AG04450 (cell line): ENCODE measurements around the gene CYP2S1. TPM values are rescaled to one million over a fixed set of nuclear protein-coding genes. Genes with fewer than 3 reads are reported as not detected.
"Not testable (repeated sequence)": the region's sequence is repeated elsewhere in the genome, so short reads cannot be mapped to it uniquely, and the experiment has no call there.

ENCODE experiments used
- CTCF ChIA-PET: fragments of 300-600, 350-600 bp; formaldehyde crosslinking; extraction: SDS; loops from one replicate; lab custom pipeline; 2022; ENCODE audit warnings: antibody characterized with exemption, inconsistent platforms; lab: Charles Lee
- POLR2A ChIA-PET: fragments of 350-600 bp; formaldehyde crosslinking; extraction: SDS; loops from one replicate; lab custom pipeline; 2021; ENCODE audit warnings: antibody characterized with exemption, inconsistent platforms; lab: Yijun Ruan, JAX
- DNase-seq: peaks from one replicate; pipeline ENCODE4 v3.0.0-alpha.2; 2011; ENCODE audit warnings: low read depth, low spot score
- H3K27ac ChIP-seq: one replicate; pipeline ENCODE4 v1.5.1; 2012; ENCODE audit warnings: low read depth, low read length, control low read depth
- H3K27me3 ChIP-seq: one replicate; pipeline ENCODE4 v1.6.0; 2012; ENCODE audit warnings: low read length; ENCODE audit not compliant: control insufficient read depth, insufficient read depth
- H3K4me3 ChIP-seq: 2 replicates; pipeline ENCODE4 v1.5.1; 2011; ENCODE audit warnings: mild to moderate bottlenecking, low read depth, low read length, control low read depth
- H3K9me3 ChIP-seq: 2 replicates; pipeline ENCODE4 v1.5.1; 2012; ENCODE audit warnings: low read length; ENCODE audit not compliant: control insufficient read depth, insufficient read depth
- CTCF ChIP-seq: IDR thresholded peaks from 2 replicates; pipeline ENCODE4 v1.5.1; 2011; ENCODE audit warnings: low read depth, low read length, control low read depth, inconsistent platforms
- polyA plus RNA-seq: library from polyadenylated mRNA; depleted of rRNA; stranded (reverse); fragments of >200 nt; gene quantifications from 2 replicates; pipeline ENCODE4 v1.2.3, GENCODE V29; 2011

CYP2S1 gene
- polyA plus RNA-seq, 1 experiment, result 0.73 TPM

- no peak overlapping the region for H3K27ac ChIP-seq
- POLR2A ChIA-PET, result no interaction called here
- DNase-seq, result no peak
- H3K9me3 ChIP-seq, result no peaks in the 10 kb centered on the region
- CTCF ChIA-PET, result interaction anchor here (1.2 kb wide), 1 partner anchor 30 kb away, joined by 3 read pairs; no protein-coding TSS in a partner anchor
- no peak overlapping the region for H3K4me3 ChIP-seq
- H3K27me3 ChIP-seq, result no peaks in the 10 kb centered on the region
- TF ChIP-seq CTCF, result no peak
Observed at GRCh38 chr19:41174297-41174928, 18.6 kb upstream of the CYP2S1 start.

GRCh38 chr19:41175801-41176777, 16.9 kb upstream of the CYP2S1 start:
- peak overlapping the region; percentile 35 for H3K4me3 ChIP-seq
- no peak overlapping the region for H3K27ac ChIP-seq
- H3K27me3 ChIP-seq, result no peaks in the 10 kb centered on the region
- POLR2A ChIA-PET, result interaction anchor here (0.7 kb wide), 1 partner anchor 20 kb away, joined by 5 read pairs; no protein-coding TSS in a partner anchor
- H3K9me3 ChIP-seq, result no peaks in the 10 kb centered on the region
- CTCF ChIA-PET, result interaction anchor here (0.5 to 1.2 kb wide), 5 partner anchors 15 to 1011 kb away, joined by 3 to 5 read pairs (median 3); no protein-coding TSS in a partner anchor
- no peak for TF ChIP-seq CTCF
- peak; percentile 58 for DNase-seq

DNA sequence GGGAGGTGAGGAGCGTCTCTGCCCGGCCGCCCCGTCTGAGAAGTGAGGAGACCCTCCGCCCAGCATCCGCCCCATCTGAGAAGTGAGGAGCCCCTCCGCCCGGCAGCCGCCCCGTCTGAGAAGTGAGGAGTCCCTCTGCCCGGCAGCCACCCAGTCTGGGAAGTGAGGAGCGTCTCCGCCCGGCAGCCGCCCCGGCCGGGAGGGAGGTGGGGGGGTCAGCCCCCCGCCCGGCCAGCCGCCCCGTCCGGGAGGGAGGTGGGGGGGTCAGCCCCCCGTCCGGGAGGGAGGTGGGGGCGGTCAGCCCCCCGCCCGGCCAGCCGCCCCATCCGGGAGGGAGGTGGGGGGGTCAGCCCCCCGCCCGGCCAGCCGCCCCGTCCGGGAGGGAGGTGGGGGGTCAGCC, 12.8 kb upstream of the CYP2S1 start:
- H3K4me3 ChIP-seq, H3K27ac ChIP-seq, POLR2A ChIA-PET, H3K27me3 ChIP-seq, H3K9me3 ChIP-seq, CTCF ChIA-PET, DNase-seq: not testable (repeated sequence)

- Histone ChIP-seq H3K27me3 (peaks cover 26% of the 10 kb centered on the region), H3K27ac (no peak overlapping the region), H3K4me3 (no peak overlapping the region), H3K9me3 (no peaks in the 10 kb centered on the region)
- CTCF ChIA-PET, result interaction anchor here (1.4 kb wide), 1 partner anchor 17 kb away, joined by 3 read pairs; no protein-coding TSS in a partner anchor
- DNase-seq, result no peak
- POLR2A ChIA-PET, result no interaction called here
- no peak for TF ChIP-seq CTCF
Observed at GRCh38 chr19:41186971-41187883, 5.8 kb upstream of the CYP2S1 start.

GRCh38 chr19:41187884-41188279, 5.1 kb upstream of the CYP2S1 start:
- H3K27ac ChIP-seq, result no peak overlapping the region
- POLR2A ChIA-PET, result no interaction called here
- TF ChIP-seq CTCF, result no peak
- CTCF ChIA-PET, result interaction anchor here (1.4 kb wide), 1 partner anchor 16 kb away, joined by 3 read pairs; no protein-coding TSS in a partner anchor
- peaks cover 26% of the 10 kb centered on the region for H3K27me3 ChIP-seq
- H3K4me3 ChIP-seq, result no peak overlapping the region
- no peak for DNase-seq
- H3K9me3 ChIP-seq, result no peaks in the 10 kb centered on the region
